SU-DHL-6 (cell line): ENCODE data around the gene MCM9.

Source experiments
- EZH2phosphoT487 ChIP-seq: fragments of 200-600 bp; sonication (generic), shearing (Covaris generic); conservative IDR thresholded peaks from 2 replicates; pipeline ENCODE4 v1.6.1; 2018; ENCODE audit warnings: mild to moderate bottlenecking, antibody characterized with exemption, low read length, moderate library complexity, mixed read lengths
- TF ChIP-seq, protein P1 (sequence below): fragments of 200-600 bp; sonication (generic); IDR thresholded peaks from one replicate; pipeline ENCODE4 v1.5.1; 2017; ENCODE audit warnings: antibody characterized with exemption, mild to moderate bottlenecking, low read length, moderate library complexity; ENCODE audit not compliant: insufficient read depth, poor library complexity, severe bottlenecking

DNA sequence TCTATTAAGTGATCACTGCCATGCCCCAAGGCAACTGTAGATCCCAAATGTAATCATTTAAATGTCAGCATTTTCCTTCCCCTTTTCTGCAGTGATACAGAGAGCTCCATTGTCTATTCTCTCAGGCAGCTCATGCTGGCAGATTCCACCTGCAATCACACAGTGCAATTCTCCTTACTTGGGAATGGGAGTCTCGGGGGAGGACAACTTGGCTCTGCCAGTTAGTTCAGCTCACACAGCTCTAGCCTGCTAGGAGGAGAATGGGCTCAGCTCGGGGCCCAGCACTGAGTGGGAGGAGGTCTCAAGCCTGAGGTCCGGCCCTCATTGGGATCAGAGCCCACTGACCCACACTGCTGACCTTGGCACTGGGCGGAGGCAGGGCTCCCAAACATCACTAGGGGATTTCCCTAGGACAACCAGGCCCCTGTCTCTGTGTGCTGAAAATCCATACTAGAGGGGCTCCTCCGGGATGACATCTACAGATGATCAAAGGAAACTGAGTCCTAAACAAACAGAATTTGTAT is 150.3 kb downstream of the MCM9 start:
- TF ChIP-seq, protein P1, sequence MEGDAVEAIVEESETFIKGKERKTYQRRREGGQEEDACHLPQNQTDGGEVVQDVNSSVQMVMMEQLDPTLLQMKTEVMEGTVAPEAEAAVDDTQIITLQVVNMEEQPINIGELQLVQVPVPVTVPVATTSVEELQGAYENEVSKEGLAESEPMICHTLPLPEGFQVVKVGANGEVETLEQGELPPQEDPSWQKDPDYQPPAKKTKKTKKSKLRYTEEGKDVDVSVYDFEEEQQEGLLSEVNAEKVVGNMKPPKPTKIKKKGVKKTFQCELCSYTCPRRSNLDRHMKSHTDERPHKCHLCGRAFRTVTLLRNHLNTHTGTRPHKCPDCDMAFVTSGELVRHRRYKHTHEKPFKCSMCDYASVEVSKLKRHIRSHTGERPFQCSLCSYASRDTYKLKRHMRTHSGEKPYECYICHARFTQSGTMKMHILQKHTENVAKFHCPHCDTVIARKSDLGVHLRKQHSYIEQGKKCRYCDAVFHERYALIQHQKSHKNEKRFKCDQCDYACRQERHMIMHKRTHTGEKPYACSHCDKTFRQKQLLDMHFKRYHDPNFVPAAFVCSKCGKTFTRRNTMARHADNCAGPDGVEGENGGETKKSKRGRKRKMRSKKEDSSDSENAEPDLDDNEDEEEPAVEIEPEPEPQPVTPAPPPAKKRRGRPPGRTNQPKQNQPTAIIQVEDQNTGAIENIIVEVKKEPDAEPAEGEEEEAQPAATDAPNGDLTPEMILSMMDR, result no peak
- no peak for TF ChIP-seq EZH2phosphoT487
